HEK293 (cell line): ENCODE data around the gene CLGN.
A peak's percentile ranks its signal among the peaks of the same experiment; 100 is the strongest.

Experiments used
- CTCF ChIA-PET: fragments of 350-600 bp; formaldehyde crosslinking; extraction: SDS; loops from one replicate; lab custom pipeline; 2021; ENCODE audit warnings: antibody characterized with exemption; lab: Yijun Ruan, JAX
- POLR2A ChIA-PET: fragments of 300-600 bp; formaldehyde crosslinking; extraction: SDS; loops from one replicate; lab custom pipeline; 2020; ENCODE audit warnings: antibody characterized with exemption, inconsistent platforms; lab: Yijun Ruan, JAX
- H3K27ac ChIP-seq: fragments of 200-500 bp; sonication (Bioruptor generic); 2 replicates; pipeline ENCODE4 v1.5.1; 2014; ENCODE audit warnings: low read depth, low read length, control low read depth, inconsistent platforms; ENCODE audit errors: extremely low read depth
- H3K36me3 ChIP-seq, 2 experiments: fragments of 200-500 bp in 1 of 2; sonication (Bioruptor generic) in 1 of 2; 1 replicate in 1 of 2; 2 replicates in 1 of 2; pipeline ENCODE4 v1.5.1; 2014 to 2017; ENCODE audit warnings: inconsistent platforms in 2 of 2, low read length in 2 of 2; ENCODE audit not compliant: control insufficient read depth in 2 of 2, insufficient read depth in 1 of 2
- H3K4me1 ChIP-seq: fragments of 200-500 bp; sonication (Bioruptor generic); 2 replicates; pipeline ENCODE4 v1.5.1; 2014; ENCODE audit warnings: mild to moderate bottlenecking, low read length, inconsistent platforms; ENCODE audit not compliant: control insufficient read depth, insufficient read depth
- H3K4me3 ChIP-seq: 2 replicates; pipeline ENCODE4 v1.5.1; 2011; ENCODE audit warnings: low read depth, mild to moderate bottlenecking, control low read depth, low read length, moderate library complexity
- H3K9me3 ChIP-seq: fragments of 200-500 bp; sonication (Bioruptor generic); 2 replicates; pipeline ENCODE4 v1.5.1; 2014; ENCODE audit warnings: low read depth, low read length, inconsistent platforms; ENCODE audit not compliant: control insufficient read depth, insufficient read depth
- FEZF1 ChIP-seq: fragments of 450-650 bp; formaldehyde crosslinking; IDR thresholded peaks from 2 replicates; pipeline ENCODE4 v1.5.1; 2016; ENCODE audit warnings: missing biosample characterization, missing genetic modification characterization
- GFI1B ChIP-seq: fragments of 450-650 bp; formaldehyde crosslinking; IDR thresholded peaks from 2 replicates; pipeline ENCODE4 v1.5.1; 2016; ENCODE audit warnings: missing biosample characterization, missing genetic modification characterization
- GLIS2 ChIP-seq: fragments of 450-650 bp; formaldehyde crosslinking; IDR thresholded peaks from 2 replicates; pipeline ENCODE4 v1.5.1; 2016; ENCODE audit warnings: missing biosample characterization, missing genetic modification characterization
- KLF16 ChIP-seq: fragments of 450-650 bp; formaldehyde crosslinking; IDR thresholded peaks from 2 replicates; pipeline ENCODE4 v1.5.1; 2017; ENCODE audit warnings: missing biosample characterization, missing genetic modification characterization
- PRDM1 ChIP-seq: fragments of 450-650 bp; formaldehyde crosslinking; IDR thresholded peaks from 2 replicates; pipeline ENCODE4; 2016; ENCODE audit warnings: missing biosample characterization, missing genetic modification characterization
- SCRT2 ChIP-seq: fragments of 450-650 bp; formaldehyde crosslinking; IDR thresholded peaks from 2 replicates; pipeline ENCODE4 v1.5.1; 2016; ENCODE audit warnings: missing biosample characterization, missing genetic modification characterization
- ZBTB20 ChIP-seq: fragments of 450-650 bp; formaldehyde crosslinking; IDR thresholded peaks from 2 replicates; pipeline ENCODE4 v1.5.1; 2016; ENCODE audit warnings: missing biosample characterization, missing genetic modification characterization
- ZFHX2 ChIP-seq: fragments of 450-650 bp; formaldehyde crosslinking; conservative IDR thresholded peaks from 2 replicates; pipeline ENCODE4 v1.5.1; 2016; ENCODE audit warnings: missing biosample characterization, missing genetic modification characterization
- ZFP69B ChIP-seq: fragments of 450-650 bp; formaldehyde crosslinking; IDR thresholded peaks from 2 replicates; pipeline ENCODE4 v1.5.1; 2016; ENCODE audit warnings: missing biosample characterization, missing genetic modification characterization
- ZNF10 ChIP-seq: fragments of 450-650 bp; formaldehyde crosslinking; IDR thresholded peaks from 2 replicates; pipeline ENCODE4 v1.5.1; 2017; ENCODE audit warnings: missing biosample characterization, missing genetic modification characterization
- ZNF174 ChIP-seq: fragments of 450-650 bp; formaldehyde crosslinking; IDR thresholded peaks from 2 replicates; pipeline ENCODE4 v1.5.0; 2017; ENCODE audit warnings: missing biosample characterization, mild to moderate bottlenecking, missing genetic modification characterization
- ZNF184 ChIP-seq: fragments of 450-650 bp; IDR thresholded peaks from 2 replicates; pipeline ENCODE4 v1.5.1; 2018; ENCODE audit warnings: missing biosample characterization, mild to moderate bottlenecking, missing genetic modification characterization
- ZNF214 ChIP-seq: fragments of 450-650 bp; formaldehyde crosslinking; IDR thresholded peaks from 2 replicates; pipeline ENCODE4 v1.5.1; 2017; ENCODE audit warnings: missing biosample characterization, mild to moderate bottlenecking, missing genetic modification characterization, borderline replicate concordance
- ZNF223 ChIP-seq: fragments of 450-650 bp; formaldehyde crosslinking; IDR thresholded peaks from 2 replicates; pipeline ENCODE4 v1.5.1; 2016; ENCODE audit warnings: missing biosample characterization, missing genetic modification characterization
- ZNF24 ChIP-seq: fragments of 450-650 bp; formaldehyde crosslinking; IDR thresholded peaks from 2 replicates; pipeline ENCODE4 v1.5.1; 2016; ENCODE audit warnings: missing biosample characterization, missing genetic modification characterization
- ZNF248 ChIP-seq: fragments of 450-650 bp; formaldehyde crosslinking; IDR thresholded peaks from 2 replicates; pipeline ENCODE4 v1.5.1; 2017; ENCODE audit warnings: missing biosample characterization, missing genetic modification characterization
- ZNF274 ChIP-seq, 2 experiments: fragments of 200-500 bp in 1 of 2; fragments of 450-650 bp in 1 of 2; sonication (Bioruptor generic) in 1 of 2; formaldehyde crosslinking in 1 of 2; IDR thresholded peaks; 2 replicates each; pipeline versions ENCODE4 v1.5.1 to v1.6.1; 2014 to 2016; ENCODE audit warnings: borderline replicate concordance in 1 of 2, inconsistent platforms in 1 of 2, low read length in 1 of 2, missing biosample characterization in 1 of 2, missing genetic modification characterization in 1 of 2
- ZNF335 ChIP-seq: fragments of 450-650 bp; formaldehyde crosslinking; conservative IDR thresholded peaks from 2 replicates; pipeline ENCODE4 v1.5.1; 2016; ENCODE audit warnings: missing biosample characterization, missing genetic modification characterization
- ZNF341 ChIP-seq: fragments of 450-650 bp; formaldehyde crosslinking; IDR thresholded peaks from 2 replicates; pipeline ENCODE4; 2016; ENCODE audit warnings: low read depth, missing biosample characterization, missing genetic modification characterization
- ZNF398 ChIP-seq: fragments of 450-650 bp; formaldehyde crosslinking; IDR thresholded peaks from 2 replicates; pipeline ENCODE4 v1.5.1; 2017; ENCODE audit warnings: missing biosample characterization, missing genetic modification characterization
- ZNF423 ChIP-seq: fragments of 450-650 bp; formaldehyde crosslinking; IDR thresholded peaks from 2 replicates; pipeline ENCODE4 v1.5.1; 2016; ENCODE audit warnings: missing biosample characterization, missing genetic modification characterization
- ZNF433 ChIP-seq: fragments of 450-650 bp; formaldehyde crosslinking; IDR thresholded peaks from 2 replicates; pipeline ENCODE4 v1.5.1; 2016; ENCODE audit warnings: missing biosample characterization, missing genetic modification characterization, low read depth
- ZNF488 ChIP-seq: fragments of 450-650 bp; formaldehyde crosslinking; IDR thresholded peaks from 2 replicates; pipeline ENCODE4 v1.5.1; 2016; ENCODE audit warnings: missing biosample characterization, missing genetic modification characterization
- ZNF501 ChIP-seq: fragments of 450-650 bp; formaldehyde crosslinking; IDR thresholded peaks from 2 replicates; pipeline ENCODE4 v1.5.1; 2016; ENCODE audit warnings: missing biosample characterization, missing genetic modification characterization
- ZNF530 ChIP-seq: fragments of 450-650 bp; formaldehyde crosslinking; IDR thresholded peaks from 2 replicates; pipeline ENCODE4 v1.5.1; 2016; ENCODE audit warnings: low read depth, missing biosample characterization, missing genetic modification characterization
- ZNF548 ChIP-seq: fragments of 450-650 bp; formaldehyde crosslinking; IDR thresholded peaks from 2 replicates; pipeline ENCODE4 v1.5.1; 2016; ENCODE audit warnings: missing biosample characterization, missing genetic modification characterization
- ZNF549 ChIP-seq: fragments of 450-650 bp; IDR thresholded peaks from 2 replicates; pipeline ENCODE4 v1.5.1; 2018; ENCODE audit warnings: missing biosample characterization, missing genetic modification characterization, mild to moderate bottlenecking, inconsistent platforms, moderate library complexity
- ZNF555 ChIP-seq: fragments of 450-650 bp; formaldehyde crosslinking; conservative IDR thresholded peaks from 2 replicates; pipeline ENCODE4 v1.5.1; 2017; ENCODE audit warnings: missing biosample characterization, mild to moderate bottlenecking, missing genetic modification characterization, inconsistent platforms
- ZNF626 ChIP-seq: fragments of 450-650 bp; sonication (Bioruptor Pico); formaldehyde crosslinking; IDR thresholded peaks from 2 replicates; pipeline ENCODE4 v1.5.1; 2018; ENCODE audit warnings: missing biosample characterization, missing genetic modification characterization, inconsistent platforms
- ZNF629 ChIP-seq: fragments of 450-650 bp; formaldehyde crosslinking; IDR thresholded peaks from 2 replicates; pipeline ENCODE4 v1.5.1; 2017; ENCODE audit warnings: missing biosample characterization, missing genetic modification characterization
- ZNF658 ChIP-seq: fragments of 450-650 bp; formaldehyde crosslinking; IDR thresholded peaks from 2 replicates; pipeline ENCODE4; 2016; ENCODE audit warnings: missing biosample characterization, missing genetic modification characterization
- ZNF707 ChIP-seq: fragments of 450-650 bp; formaldehyde crosslinking; IDR thresholded peaks from 2 replicates; pipeline ENCODE4 v1.5.1; 2016; ENCODE audit warnings: missing biosample characterization, missing genetic modification characterization
- ZNF776 ChIP-seq: fragments of 450-650 bp; formaldehyde crosslinking; IDR thresholded peaks from 2 replicates; pipeline ENCODE4 v1.5.0; 2017; ENCODE audit warnings: missing biosample characterization, missing genetic modification characterization, borderline replicate concordance
- ZSCAN30 ChIP-seq: fragments of 450-650 bp; IDR thresholded peaks from 2 replicates; pipeline ENCODE4 v1.5.1; 2018; ENCODE audit warnings: missing biosample characterization, mild to moderate bottlenecking, missing genetic modification characterization, moderate library complexity

CLGN gene

GRCh38 chr4:140373328-140374129, 53.9 kb downstream of the CLGN start, which contains the start of gene SCOC:
Gene SCOC (plus strand): TSS chr4:140373646. CDS start chr4:140379171, 5,525 bp downstream.
- H3K4me3 ChIP-seq, result peak within 1 kb of the TSS; percentile 87
- no peaks in the 10 kb centered on the region for H3K36me3 ChIP-seq
- H3K4me1 ChIP-seq, result 0 out of 2 replicates have a peak, but pooled peaks cover 3% of the 10 kb centered on the region
- POLR2A ChIA-PET, result interaction anchor here (0.6 to 2.1 kb wide), 11 partner anchors 10 to 760 kb away, joined by 3 to 12 read pairs (median 5); partner anchors contain the start of genes ELMOD2, RNF150 and TBC1D9
- CTCF ChIA-PET, result interaction anchor here (0.6 to 3.5 kb wide), 4 partner anchors 11 to 478 kb away, joined by 3 to 34 read pairs (median 8); no protein-coding TSS in a partner anchor
- no peaks in the 10 kb centered on the region for H3K9me3 ChIP-seq
- peak within 1 kb of the TSS; percentile 69; the same call in 1 of the 2 replicates for H3K27ac ChIP-seq
- TF ChIP-seq ZNF341 (0 out of 2 replicates have a peak, but pooled peaks have one; percentile 14), ZNF10 (peak; percentile 22; the same call in 1 of the 2 replicates), ZNF555 (no peak), ZSCAN30 (tag by site-specific recombination) (peak; percentile 80; the same call in 1 of the 2 replicates), ZNF501 (tag by site-specific recombination) (peak; percentile 74; the same call in 1 of the 2 replicates), ZNF549 (tag by site-specific recombination) (no peak), ZNF488 (tag by site-specific recombination) (no peak), GFI1B (tag by site-specific recombination) (no peak), ZNF174 (tag by site-specific recombination) (no peak), FEZF1 (tag by site-specific recombination) (no peak), ZNF24 (tag by site-specific recombination) (peak; percentile 19; the same call in 1 of the 2 replicates), ZNF433 (tag by site-specific recombination) (no peak), ZNF548 (tag by site-specific recombination) (no peak), ZFHX2 (tag by site-specific recombination) (peak; percentile 88), ZNF398 (tag by site-specific recombination) (no peak), KLF16 (peak; percentile 81), ZNF248 (tag by site-specific recombination) (no peak), ZNF629 (tag by site-specific recombination) (no peak), ZNF530 (tag by site-specific recombination) (no peak), ZNF274 (IDR thresholded peaks at IDR 0.05; ENCODE audit: low read length) (no peak), ZNF274 (tag by site-specific recombination; IDR thresholded peaks at IDR 0.05; ENCODE audit: borderline replicate concordance) (no peak), ZNF214 (tag by site-specific recombination) (no peak), GLIS2 (tag by site-specific recombination) (peak; percentile 17; the same call in 1 of the 2 replicates), ZNF184 (tag by site-specific recombination) (no peak), ZNF626 (tag by site-specific recombination) (no peak), ZNF707 (tag by site-specific recombination) (no peak), ZNF335 (tag by site-specific recombination) (no peak), SCRT2 (tag by site-specific recombination) (peak; percentile 75), ZFP69B (tag by site-specific recombination) (no peak), ZNF776 (tag by site-specific recombination) (no peak), ZBTB20 (tag by site-specific recombination) (peak; percentile 95), ZNF658 (no peak), PRDM1 (tag by site-specific recombination) (no peak), ZNF223 (tag by site-specific recombination) (no peak), ZNF423 (tag by site-specific recombination) (no peak)
